Neuronal stem cell (in vitro differentiated cells): Measurements from ENCODE around the gene KLK13.

Experiments
- DNase-seq: peaks from one replicate; pipeline ENCODE4 v3.0.0-alpha.2; 2013; ENCODE audit warnings: low spot score
- H2AFZ ChIP-seq: one replicate; pipeline ENCODE4 v1.6.1; 2013; ENCODE audit warnings: mild to moderate bottlenecking, low read length, inconsistent platforms
- H2AK5ac ChIP-seq: 2 replicates; pipeline ENCODE4 v1.6.1; 2013; ENCODE audit warnings: low read depth, mild to moderate bottlenecking, inconsistent platforms, low read length, moderate library complexity, mixed read lengths
- H2BK120ac ChIP-seq: 2 replicates; pipeline ENCODE4 v1.6.1; 2013; ENCODE audit warnings: low read depth, mild to moderate bottlenecking, inconsistent platforms, low read length, moderate library complexity, mixed read lengths
- H2BK12ac ChIP-seq: one replicate; pipeline ENCODE4 v1.6.1; 2013; ENCODE audit warnings: low read length, inconsistent platforms
- H2BK15ac ChIP-seq: 2 replicates; pipeline ENCODE4 v1.6.1; 2013; ENCODE audit warnings: mild to moderate bottlenecking, low read length, inconsistent platforms, mixed read lengths
- H2BK5ac ChIP-seq: one replicate; pipeline ENCODE4 v1.6.1; 2013; ENCODE audit warnings: inconsistent platforms, mild to moderate bottlenecking, low read length, moderate library complexity
- H3K14ac ChIP-seq: one replicate; pipeline ENCODE4 v1.6.1; 2013; ENCODE audit warnings: low read length, inconsistent platforms
- H3K18ac ChIP-seq: 2 replicates; pipeline ENCODE4 v1.6.1; 2013; ENCODE audit warnings: low read length, inconsistent platforms
- H3K23ac ChIP-seq: 2 replicates; pipeline ENCODE4 v1.6.1; 2013; ENCODE audit warnings: low read depth, mild to moderate bottlenecking, mixed read lengths, low read length, inconsistent platforms; ENCODE audit not compliant: poor library complexity
- H3K27ac ChIP-seq: replicated peaks from 3 replicates; pipeline ENCODE4 v1.5.1; 2013; ENCODE audit warnings: low read length, inconsistent platforms
- H3K27me3 ChIP-seq, 3 experiments: 2 replicates each; pipeline ENCODE4 v1.6.1; 2013; ENCODE audit warnings: low read length in 3 of 3, mild to moderate bottlenecking in 2 of 3, inconsistent platforms in 1 of 3, low read depth in 1 of 3, mixed read lengths in 1 of 3, moderate library complexity in 1 of 3; ENCODE audit not compliant: control insufficient read depth in 3 of 3, insufficient read depth in 3 of 3
- H3K36me3 ChIP-seq, 2 donors: replicated peaks in 1 of 2; 2 replicates each; pipeline ENCODE4 v1.6.1; 2013; ENCODE audit warnings: low read length in 2 of 2; ENCODE audit not compliant: control insufficient read depth in 2 of 2, insufficient read depth in 2 of 2
- H3K4ac ChIP-seq: 2 replicates; pipeline ENCODE4 v1.6.1; 2013; ENCODE audit warnings: inconsistent platforms, mild to moderate bottlenecking, low read length, moderate library complexity
- H3K4me1 ChIP-seq, 2 donors: 1 replicate in 1 of 2; 2 replicates in 1 of 2; pipeline ENCODE4 v1.6.1; 2013; ENCODE audit warnings: low read length in 2 of 2, low read depth in 1 of 2; ENCODE audit not compliant: control insufficient read depth in 2 of 2, insufficient read depth in 1 of 2
- H3K4me2 ChIP-seq: one replicate; pipeline ENCODE4 v1.6.1; 2013; ENCODE audit warnings: mild to moderate bottlenecking, low read length, inconsistent platforms; ENCODE audit not compliant: insufficient read depth, poor library complexity, severe bottlenecking
- H3K4me3 ChIP-seq, 2 donors: 2 replicates each; pipeline ENCODE4 v1.5.1; 2013; ENCODE audit warnings: low read length in 2 of 2, mild to moderate bottlenecking in 2 of 2, inconsistent platforms in 1 of 2, moderate library complexity in 1 of 2
- H3K79me1 ChIP-seq: one replicate; pipeline ENCODE4 v1.6.1; 2013; ENCODE audit warnings: low read depth, mild to moderate bottlenecking, inconsistent platforms, low read length, moderate library complexity
- H3K9ac ChIP-seq: one replicate; pipeline ENCODE4 v1.6.1; 2013; ENCODE audit warnings: mild to moderate bottlenecking, low read depth, low read length, inconsistent platforms; ENCODE audit not compliant: poor library complexity
- H3K9me3 ChIP-seq, 2 donors: replicated peaks in 1 of 2; 2 replicates each; pipeline versions ENCODE3 to v1.6.1; 2013; ENCODE audit warnings: low read length in 2 of 2, mild to moderate bottlenecking in 2 of 2, inconsistent platforms in 1 of 2, low read depth in 1 of 2, mixed read lengths in 1 of 2, moderate library complexity in 1 of 2; ENCODE audit not compliant: control insufficient read depth in 2 of 2, insufficient read depth in 1 of 2
- H4K8ac ChIP-seq: one replicate; pipeline ENCODE4 v1.6.1; 2013; ENCODE audit warnings: low read depth, mild to moderate bottlenecking, inconsistent platforms, low read length, moderate library complexity
- H4K91ac ChIP-seq: one replicate; pipeline ENCODE4 v1.6.1; 2013; ENCODE audit warnings: low read length, low read depth, mild to moderate bottlenecking, inconsistent platforms; ENCODE audit not compliant: poor library complexity
- WGBS, 2 donors: extraction: QIAGEN DNeasy Blood & Tissue Kit; methylation state at CpG; one replicate each; pipeline ENCODE4 v1.1.7; 2013; ENCODE audit warnings: missing lambda C conversion rate in 2 of 2, mixed read lengths in 1 of 2; ENCODE audit not compliant: insufficient read length in 2 of 2, insufficient replicate concordance in 1 of 2; ENCODE audit errors: extremely low coverage in 2 of 2; 5-methylcytosine and 5-hydroxymethylcytosine counted together

Gene KLK13

GRCh38 chr19:51086153-51086850 is 21.4 kb upstream of the KLK13 start:
- H3K14ac ChIP-seq: peak overlapping the region; percentile 27
- 100% methylated on average over 1 of the region's 18 CpGs; no CpG with 5 or more reads in 1 of the 2 donors for WGBS, 2 donors
- H2BK5ac ChIP-seq: no peak overlapping the region
- no peak overlapping the region for H3K9ac ChIP-seq
- H3K27me3 ChIP-seq: peaks cover 0 to 36% (median 0%) of the 10 kb centered on the region in 3 experiments
- no peak overlapping the region for H3K4me3 ChIP-seq
- H2AK5ac ChIP-seq: no peak overlapping the region
- no peak overlapping the region for H3K4me2 ChIP-seq
- peak overlapping the region; percentile 73 for H3K18ac ChIP-seq
- H2BK120ac ChIP-seq: no peak overlapping the region
- DNase-seq: no peak
- H2BK15ac ChIP-seq: no peak overlapping the region
- no peak overlapping the region for H3K4ac ChIP-seq
- H4K91ac ChIP-seq: no peak overlapping the region
- no peak overlapping the region for H2AFZ ChIP-seq
- no peaks in the 10 kb centered on the region for H3K36me3 ChIP-seq
- H3K23ac ChIP-seq: peak overlapping the region; percentile 25
- H3K79me1 ChIP-seq: peaks cover 1% of the 10 kb centered on the region
- H3K27ac ChIP-seq: no peak overlapping the region
- no peaks in the 10 kb centered on the region for H3K4me1 ChIP-seq
- H4K8ac ChIP-seq: no peak overlapping the region
- no peaks in the 10 kb centered on the region for H3K9me3 ChIP-seq
- no peak overlapping the region for H2BK12ac ChIP-seq

- WGBS, 2 donors: no CpG with 5 or more reads among the region's 7 CpGs
- H3K4ac ChIP-seq: no peak overlapping the region
- peaks cover 0 to 36% (median 0%) of the 10 kb centered on the region in 3 experiments for H3K27me3 ChIP-seq
- H2AFZ ChIP-seq: no peak overlapping the region
- no peak overlapping the region for H2BK15ac ChIP-seq
- no peaks in the 10 kb centered on the region for H3K36me3 ChIP-seq
- H3K4me2 ChIP-seq: no peak overlapping the region
- H2BK120ac ChIP-seq: no peak overlapping the region
- H2AK5ac ChIP-seq: no peak overlapping the region
- no peaks in the 10 kb centered on the region for H3K4me1 ChIP-seq
- no peak overlapping the region for H3K14ac ChIP-seq
- peaks cover 1% of the 10 kb centered on the region for H3K79me1 ChIP-seq
- no peaks in the 10 kb centered on the region for H3K9me3 ChIP-seq
- no peak overlapping the region for H3K4me3 ChIP-seq
- no peak overlapping the region for H2BK5ac ChIP-seq
- no peak overlapping the region for H3K9ac ChIP-seq
- DNase-seq: no peak
- H2BK12ac ChIP-seq: no peak overlapping the region
- H4K8ac ChIP-seq: no peak overlapping the region
- no peak overlapping the region for H3K23ac ChIP-seq
- no peak overlapping the region for H3K27ac ChIP-seq
- no peak overlapping the region for H3K18ac ChIP-seq
- H4K91ac ChIP-seq: peak overlapping the region; percentile 42
Observed at GRCh38 chr19:51084505-51084904, 19.6 kb upstream of the KLK13 start.

- no peak for DNase-seq
- Histone ChIP-seq H3K9ac (no peak overlapping the region), H3K4me3 (no peak overlapping the region), H3K27me3 (peaks cover 0 to 36% (median 0%) of the 10 kb centered on the region in 3 experiments), H2BK120ac (no peak overlapping the region), H3K14ac (no peak overlapping the region), H3K36me3 (no peaks in the 10 kb centered on the region), H4K91ac (no peak overlapping the region), H3K4ac (no peak overlapping the region), H2AK5ac (no peak overlapping the region), H3K4me2 (no peak overlapping the region), H4K8ac (no peak overlapping the region), H2BK5ac (no peak overlapping the region), H3K4me1 (no peaks in the 10 kb centered on the region), H2BK15ac (no peak overlapping the region), H2BK12ac (no peak overlapping the region), H3K18ac (no peak overlapping the region), H3K27ac (no peak overlapping the region), H3K9me3 (no peaks in the 10 kb centered on the region), H3K79me1 (peaks cover 1% of the 10 kb centered on the region), H2AFZ (no peak overlapping the region), H3K23ac (no peak overlapping the region)
- no CpG with 5 or more reads among the region's 14 CpGs for WGBS, 2 donors
Observed at GRCh38 chr19:51083783-51084182, 18.9 kb upstream of the KLK13 start.

- Histone ChIP-seq H3K4ac (no peak overlapping the region), H3K23ac (no peak overlapping the region), H2AFZ (no peak overlapping the region), H2AK5ac (no peak overlapping the region), H3K9me3 (no peaks in the 10 kb centered on the region), H3K27ac (no peak overlapping the region), H3K79me1 (peaks cover 1% of the 10 kb centered on the region), H3K36me3 (no peaks in the 10 kb centered on the region), H2BK5ac (no peak overlapping the region), H4K91ac (no peak overlapping the region), H2BK15ac (no peak overlapping the region), H2BK12ac (no peak overlapping the region), H3K27me3 (peaks cover 0 to 36% (median 0%) of the 10 kb centered on the region in 3 experiments), H3K9ac (no peak overlapping the region), H3K4me1 (no peaks in the 10 kb centered on the region), H2BK120ac (no peak overlapping the region), H3K4me3 (no peak overlapping the region), H3K4me2 (no peak overlapping the region), H4K8ac (no peak overlapping the region), H3K18ac (no peak overlapping the region), H3K14ac (no peak overlapping the region)
- WGBS, 2 donors: no CpG with 5 or more reads among the region's 4 CpGs
- no peak for DNase-seq
Observed at GRCh38 chr19:51083181-51083580, 18.3 kb upstream of the KLK13 start.
